ENCODE results near the gene TRIM41. TPM values are rescaled to one million over a fixed set of nuclear protein-coding genes. Genes with fewer than 3 reads are reported as not detected.

The TRIM41 gene
- total and polyA plus RNA-seq, 9 of the 15 experiments (the other 6 are each of a cell fraction or from before 2014, with no cell fraction given) = 1.8 to 47.6 (median 20.9) TPM

DNA sequence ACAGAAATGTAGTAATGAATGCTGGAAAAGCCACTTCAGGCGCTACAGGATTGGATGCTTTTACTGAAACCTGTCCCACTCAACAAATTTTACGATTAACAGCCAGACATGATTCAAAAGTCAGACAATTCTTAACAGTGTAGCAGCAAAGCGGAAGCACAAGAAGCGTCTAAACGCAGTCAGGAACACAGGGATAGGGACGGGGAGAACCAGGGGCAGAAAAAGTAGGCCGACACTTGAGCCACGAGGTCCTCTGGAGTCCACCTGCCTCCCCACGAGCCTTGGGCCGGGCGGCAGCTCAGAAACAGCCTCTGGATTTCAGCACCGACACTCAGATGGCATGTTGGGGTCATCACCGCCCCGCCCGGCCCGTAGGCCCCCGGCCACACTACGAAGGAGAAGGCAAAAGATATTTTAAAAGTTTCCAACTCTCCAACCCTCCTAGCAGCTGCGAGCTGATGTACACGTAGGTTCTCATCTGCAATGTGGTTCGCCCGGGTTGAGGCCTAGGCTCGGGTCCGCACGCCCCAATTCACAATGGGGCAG, 20.0 kb downstream of the TRIM41 start (continued):
- TF ChIP-seq CBFB (CRISPR knock-in tag; IDR thresholded peaks at IDR 0.05) (peak; percentile 61; the same call in 1 of the 2 replicates), FOXM1 (IDR thresholded peaks at IDR 0.05; ENCODE audit: low read depth) (no peak), FOXM1 (CRISPR knock-in tag; IDR thresholded peaks at IDR 0.05; ENCODE audit: low read depth) (no peak)

DNA sequence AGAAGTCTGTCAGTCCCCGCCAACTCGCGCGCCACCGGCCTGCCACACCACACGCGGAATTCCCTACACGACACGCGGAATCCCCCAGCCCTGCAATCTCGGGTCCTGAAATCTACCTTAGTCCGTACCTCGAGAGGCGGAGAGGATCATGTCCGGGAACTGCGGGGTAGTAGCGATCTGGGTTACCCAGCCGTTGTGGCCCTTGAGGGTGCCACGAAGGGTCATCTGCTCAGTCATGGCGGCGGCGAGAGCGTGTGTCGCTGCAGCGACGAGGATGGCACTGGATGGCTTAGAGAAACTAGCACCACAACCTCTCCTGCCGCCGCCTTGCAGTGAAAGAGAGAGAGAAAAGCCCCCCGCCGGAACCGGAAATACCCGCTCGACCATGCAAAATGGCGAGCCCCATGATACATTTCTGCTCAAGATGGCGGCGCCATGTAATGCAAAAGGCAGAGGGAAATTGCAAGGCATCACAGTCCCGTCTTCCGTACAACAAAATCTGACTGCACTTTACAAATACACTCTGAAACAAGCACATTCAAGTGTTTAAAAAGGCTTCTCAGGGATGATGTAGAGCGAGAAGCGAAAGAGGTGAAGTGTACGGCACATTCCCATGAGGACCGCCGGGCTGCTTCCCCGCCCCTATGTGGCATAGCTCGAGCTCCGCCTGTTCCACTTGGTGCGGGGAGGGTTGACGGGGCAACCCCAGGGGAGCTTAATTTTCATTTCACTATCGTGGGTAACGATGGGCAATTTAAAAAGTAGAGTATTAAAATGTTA, 20.7 kb downstream of the TRIM41 start, which contains the start of gene RACK1:
RACK1 (minus strand) TSS at position 343 of the 780 bp plus-strand sequence; CDS start at position 237, 106 bp downstream.
- Histone ChIP-seq H3K4me1 (replicated peaks in 1 of 2; ENCODE audit: control insufficient read depth in 2 of 2, insufficient read depth in 2 of 2, low read length in 2 of 2) (peaks cover 31 to 47% of the 10 kb centered on the region in 2 experiments; a peak in 4 of 5 replicates), H3K27me3 (ENCODE audit: control insufficient read depth in 2 of 2, insufficient read depth in 2 of 2, low read length in 2 of 2) (no peaks in the 10 kb centered on the region), H3K4me2 (ENCODE audit: insufficient read depth, low read length) (peak within 1 kb of the TSS; percentile 93), H3K4me3 (peak within 1 kb of the TSS; percentile 94), H4K20me1 (replicated peaks; ENCODE audit: control insufficient read depth, insufficient read depth, low read length) (peaks cover 39% of the 10 kb centered on the region), H3K27ac (ENCODE audit: extremely low read depth, low read depth, low read length) (peak within 1 kb of the TSS; percentile 99), H3K9me1 (ENCODE audit: control insufficient read depth, insufficient read depth, low read length) (peaks cover 8% of the 10 kb centered on the region), H2AFZ (ENCODE audit: low read depth, low read length) (peak within 1 kb of the TSS; percentile 100), H3K9me3 (replicated peaks; ENCODE audit: control insufficient read depth, insufficient read depth, low read depth, low read length) (no peaks in the 10 kb centered on the region), H3K9ac (ENCODE audit: insufficient read depth in 1 of 2, low read depth in 2 of 2, low read length in 2 of 2) (peak within 1 kb of the TSS; percentile 99 to 100), H3K36me3 (ENCODE audit: control insufficient read depth, insufficient read depth, low read length) (peaks cover 53% of the 10 kb centered on the region), H3K79me2 (ENCODE audit: control insufficient read depth, insufficient read depth, low read length) (peaks cover 93% of the 10 kb centered on the region)
- CTCF ChIA-PET (ENCODE audit: low intra/inter-chr PET ratio) = interaction anchor here (0.6 kb wide), 1 partner anchor 62 kb away, joined by 3 read pairs; no protein-coding TSS in a partner anchor
- 1% methylated on average over 50 of the region's 50 CpGs for WGBS (ENCODE audit: insufficient coverage, low coverage, missing lambda C conversion rate)
- FAIRE-seq (peak; percentile 71), ATAC-seq (peak; percentile 67), DNase-seq (ENCODE audit: extremely low read depth in 1 of 4, low spot score in 3 of 4) (peak; percentile 65 to 94 (median 78))
- BruUV-seq (replicated peaks) = no TSS peak
- intact Hi-C loops (cut with micrococcal nuclease) (loop anchor here (1.0 kb wide), 1 partner anchor 21 kb away; no protein-coding TSS in a partner anchor), in situ Hi-C loops (cut with MboI) (no loop called here)
- POLR2A ChIA-PET = interaction anchor here (0.9 to 17.5 kb wide), 8 partner anchors 9 to 59 kb away, joined by 3 to 185 read pairs (median 4); partner anchors contain the start of gene TRIM52
- TF ChIP-seq MEF2A (IDR thresholded peaks at IDR 0.05; ENCODE audit: control insufficient read depth, low read depth, low read length) = no peak
- TF ChIP-seq GTF2E2 (tag; IDR thresholded peaks at IDR 0.05) = peak; percentile 98
- TF ChIP-seq, protein P1, sequence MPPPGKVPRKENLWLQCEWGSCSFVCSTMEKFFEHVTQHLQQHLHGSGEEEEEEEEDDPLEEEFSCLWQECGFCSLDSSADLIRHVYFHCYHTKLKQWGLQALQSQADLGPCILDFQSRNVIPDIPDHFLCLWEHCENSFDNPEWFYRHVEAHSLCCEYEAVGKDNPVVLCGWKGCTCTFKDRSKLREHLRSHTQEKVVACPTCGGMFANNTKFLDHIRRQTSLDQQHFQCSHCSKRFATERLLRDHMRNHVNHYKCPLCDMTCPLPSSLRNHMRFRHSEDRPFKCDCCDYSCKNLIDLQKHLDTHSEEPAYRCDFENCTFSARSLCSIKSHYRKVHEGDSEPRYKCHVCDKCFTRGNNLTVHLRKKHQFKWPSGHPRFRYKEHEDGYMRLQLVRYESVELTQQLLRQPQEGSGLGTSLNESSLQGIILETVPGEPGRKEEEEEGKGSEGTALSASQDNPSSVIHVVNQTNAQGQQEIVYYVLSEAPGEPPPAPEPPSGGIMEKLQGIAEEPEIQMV (tag; conservative IDR thresholded peaks at IDR 0.05; ENCODE audit: low read depth) = no peak
- peak; percentile 97 for TF ChIP-seq PHF8 (IDR thresholded peaks at IDR 0.05; ENCODE audit: borderline replicate concordance, low read length)
- TF ChIP-seq HEY1 (CRISPR knock-in tag; IDR thresholded peaks at IDR 0.05; ENCODE audit: borderline replicate concordance) = peak; percentile 23; the same call in 1 of the 2 replicates
- peak; percentile 29; the same call in 1 of the 2 replicates for TF ChIP-seq CREM (IDR thresholded peaks at IDR 0.05; ENCODE audit: low read depth)
- no peak for TF ChIP-seq CHD2 (IDR thresholded peaks at IDR 0.05; ENCODE audit: low read depth, low read length)
- peak; percentile 55 for TF ChIP-seq NFIC (IDR thresholded peaks at IDR 0.05)
- peak; percentile 82 for TF ChIP-seq THAP7 (CRISPR knock-in tag; IDR thresholded peaks at IDR 0.05)
- TF ChIP-seq HMGN3 (IDR thresholded peaks at IDR 0.05; ENCODE audit: borderline replicate concordance, extremely low read depth, insufficient read length, low read depth, low read length) = peak; percentile 49
- TF ChIP-seq SNAPC5 (CRISPR knock-in tag; IDR thresholded peaks at IDR 0.05) = no peak
- TF ChIP-seq, protein P2, sequence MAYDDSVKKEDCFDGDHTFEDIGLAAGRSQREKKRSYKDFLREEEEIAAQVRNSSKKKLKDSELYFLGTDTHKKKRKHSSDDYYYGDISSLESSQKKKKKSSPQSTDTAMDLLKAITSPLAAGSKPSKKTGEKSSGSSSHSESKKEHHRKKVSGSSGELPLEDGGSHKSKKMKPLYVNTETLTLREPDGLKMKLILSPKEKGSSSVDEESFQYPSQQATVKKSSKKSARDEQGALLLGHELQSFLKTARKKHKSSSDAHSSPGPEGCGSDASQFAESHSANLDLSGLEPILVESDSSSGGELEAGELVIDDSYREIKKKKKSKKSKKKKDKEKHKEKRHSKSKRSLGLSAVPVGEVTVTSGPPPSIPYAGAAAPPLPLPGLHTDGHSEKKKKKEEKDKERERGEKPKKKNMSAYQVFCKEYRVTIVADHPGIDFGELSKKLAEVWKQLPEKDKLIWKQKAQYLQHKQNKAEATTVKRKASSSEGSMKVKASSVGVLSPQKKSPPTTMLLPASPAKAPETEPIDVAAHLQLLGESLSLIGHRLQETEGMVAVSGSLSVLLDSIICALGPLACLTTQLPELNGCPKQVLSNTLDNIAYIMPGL (CRISPR knock-in tag; IDR thresholded peaks at IDR 0.05) = 0 out of 2 replicates have a peak, but pooled peaks have one; percentile 45

All from K562 (cell line).